HUES64 (cell line): ENCODE results near the gene WDFY4.

ENCODE experiments used
- H3K27ac ChIP-seq: 2 replicates; pipeline ENCODE4 v1.7.0; 2013; ENCODE audit warnings: low read depth, low read length, inconsistent platforms
- H3K27me3 ChIP-seq: 2 replicates; pipeline ENCODE4 v1.6.1; 2013; ENCODE audit warnings: mild to moderate bottlenecking, low read length; ENCODE audit not compliant: insufficient read depth
- H3K36me3 ChIP-seq: 2 replicates; pipeline ENCODE4 v1.6.1; 2013; ENCODE audit warnings: mild to moderate bottlenecking, low read length; ENCODE audit not compliant: insufficient read depth
- H3K4me1 ChIP-seq: 2 replicates; pipeline ENCODE4 v1.6.1; 2013; ENCODE audit warnings: mild to moderate bottlenecking, low read length, moderate library complexity; ENCODE audit not compliant: insufficient read depth
- H3K4me3 ChIP-seq: 2 replicates; pipeline ENCODE4 v1.5.1; 2013; ENCODE audit warnings: mild to moderate bottlenecking, low read length, moderate library complexity
- H3K9ac ChIP-seq: 2 replicates; pipeline ENCODE4 v1.6.1; 2013; ENCODE audit warnings: mild to moderate bottlenecking, low read depth, low read length
- H3K9me3 ChIP-seq: 2 replicates; pipeline ENCODE4 v1.6.1; 2013; ENCODE audit warnings: low read depth, low read length; ENCODE audit not compliant: insufficient read depth
- WGBS: fragments of 150-250, 120-280 bp; methylation state at CpG from one replicate; pipeline ENCODE4 v1.1.7; 2013; ENCODE audit warnings: missing lambda C conversion rate; 5-methylcytosine and 5-hydroxymethylcytosine counted together

The WDFY4 gene

DNA sequence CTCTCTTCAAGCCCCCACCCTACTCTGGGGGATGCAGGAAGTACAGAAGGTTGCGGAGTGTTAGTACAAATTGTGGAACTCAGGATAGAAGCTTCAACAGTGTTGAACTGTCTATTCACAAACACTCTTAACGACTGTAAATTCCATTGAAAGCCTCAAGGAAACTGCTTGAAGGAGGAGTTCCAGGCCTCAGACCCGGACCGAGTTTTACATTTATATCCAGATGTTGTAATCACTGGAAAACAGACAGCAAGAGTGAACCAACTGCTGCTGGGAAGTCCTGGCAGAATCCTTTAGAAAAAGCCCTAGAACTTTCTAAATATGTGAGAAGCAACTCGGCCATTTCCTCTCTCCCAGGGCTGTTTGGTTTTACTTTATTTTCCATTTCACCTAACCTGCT, 339.1 kb downstream of the WDFY4 start:
- H3K36me3 ChIP-seq, result no peaks in the 10 kb centered on the region
- H3K4me3 ChIP-seq, result no peak overlapping the region
- no peaks in the 10 kb centered on the region for H3K4me1 ChIP-seq
- WGBS, result 80% methylated on average over 4 of the region's 5 CpGs
- H3K9ac ChIP-seq, result no peak overlapping the region
- H3K27me3 ChIP-seq, result no peaks in the 10 kb centered on the region
- no peaks in the 10 kb centered on the region for H3K9me3 ChIP-seq
- H3K27ac ChIP-seq, result no peak overlapping the region

GRCh38 chr10:49024484-49024883, 339.8 kb downstream of the WDFY4 start:
- H3K36me3 ChIP-seq, result no peaks in the 10 kb centered on the region
- no peaks in the 10 kb centered on the region for H3K4me1 ChIP-seq
- no peaks in the 10 kb centered on the region for H3K9me3 ChIP-seq
- no peaks in the 10 kb centered on the region for H3K27me3 ChIP-seq
- H3K9ac ChIP-seq, result no peak overlapping the region
- H3K27ac ChIP-seq, result no peak overlapping the region
- 94% methylated on average over 3 of the region's 3 CpGs for WGBS
- no peak overlapping the region for H3K4me3 ChIP-seq

- Histone ChIP-seq H3K9me3 (no peaks in the 10 kb centered on the region), H3K36me3 (no peaks in the 10 kb centered on the region), H3K4me1 (no peaks in the 10 kb centered on the region), H3K27me3 (no peaks in the 10 kb centered on the region), H3K9ac (no peak overlapping the region), H3K27ac (no peak overlapping the region), H3K4me3 (no peak overlapping the region)
- 95% methylated on average over 7 of the region's 7 CpGs for WGBS
Measured at GRCh38 chr10:49025347-49025983, 340.8 kb downstream of the WDFY4 start.

GRCh38 chr10:49028639-49029038, 344.0 kb downstream of the WDFY4 start:
- Histone ChIP-seq H3K9me3 (no peaks in the 10 kb centered on the region), H3K36me3 (no peaks in the 10 kb centered on the region), H3K9ac (no peak overlapping the region), H3K4me1 (no peaks in the 10 kb centered on the region), H3K4me3 (no peak overlapping the region), H3K27ac (no peak overlapping the region), H3K27me3 (no peaks in the 10 kb centered on the region)
- 94% methylated on average over 2 of the region's 2 CpGs for WGBS

- WGBS, result 78% methylated on average over 1 of the region's 1 CpG
- Histone ChIP-seq H3K9me3 (no peaks in the 10 kb centered on the region), H3K36me3 (no peaks in the 10 kb centered on the region)
Measured at GRCh38 chr10:49029666-49030065, 345.0 kb downstream of the WDFY4 start.

More at GRCh38 chr10:49029666-49030065, 345.0 kb downstream of the WDFY4 start:
- no peak overlapping the region for H3K4me3 ChIP-seq
- H3K4me1 ChIP-seq, result no peaks in the 10 kb centered on the region
- H3K27me3 ChIP-seq, result no peaks in the 10 kb centered on the region
- H3K27ac ChIP-seq, result no peak overlapping the region
- H3K9ac ChIP-seq, result no peak overlapping the region
